Activated gamma-delta T cell treated with Interleukin-2 at 50 U/mL for 16 hours (primary cell): Measurements from ENCODE around the gene ERMAP.
"Not testable (repeated sequence)": the region's sequence is repeated elsewhere in the genome, so short reads cannot be mapped to it uniquely, and the experiment has no call there.

ENCODE experiments used
- DNase-seq: peaks from one replicate; pipeline ENCODE4 v3.0.0-alpha.2; 2020

Gene ERMAP

DNA sequence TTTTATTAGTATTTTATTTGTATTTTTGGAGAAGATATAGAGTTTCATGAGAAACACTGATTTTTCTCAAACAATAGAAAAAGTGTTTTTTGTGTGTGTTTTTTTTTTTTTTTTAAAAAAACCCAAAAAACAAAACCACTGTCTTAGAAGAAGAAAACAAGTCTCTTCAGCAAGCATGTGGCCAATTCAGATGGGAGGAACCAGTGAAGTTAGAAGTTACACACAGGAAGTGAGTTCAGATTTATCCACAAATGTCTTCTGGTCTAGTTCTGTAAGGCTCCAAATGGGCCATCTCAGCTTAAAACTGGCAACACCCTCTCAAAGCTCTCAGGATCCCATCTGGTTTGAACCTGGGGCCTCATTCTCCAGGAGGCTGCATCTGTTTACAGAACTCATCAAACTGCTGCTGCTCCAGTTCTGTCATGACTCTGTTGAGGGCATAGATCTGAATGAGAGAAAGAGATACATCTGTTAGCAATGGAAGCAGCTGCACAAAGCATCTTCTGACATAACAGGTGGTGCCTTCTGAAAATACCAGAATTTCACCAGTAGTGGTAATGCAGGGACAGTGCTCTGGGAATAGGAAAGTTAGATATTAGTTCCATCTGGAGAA lies 9.8 kb upstream of the ERMAP start:
- DNase-seq: no peak

DNA sequence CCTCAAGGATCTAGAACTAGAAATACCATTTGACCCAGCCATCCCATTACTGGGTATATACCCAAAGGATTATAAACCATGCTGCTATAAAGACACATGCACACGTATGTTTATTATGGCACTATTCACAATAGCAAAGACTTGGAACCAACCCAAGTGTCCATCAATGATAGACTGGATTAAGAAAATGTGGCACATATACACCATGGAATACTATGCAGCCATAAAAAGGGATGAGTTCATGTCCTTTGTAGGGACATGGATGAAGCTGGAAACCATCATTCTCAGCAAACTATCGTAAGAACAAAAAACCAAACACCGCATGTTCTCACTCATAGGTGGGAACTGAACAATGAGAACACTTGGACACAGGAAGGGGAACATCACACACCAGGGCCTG lies 2.1 kb upstream of the ERMAP start:
- not testable (repeated sequence) for DNase-seq

DNA sequence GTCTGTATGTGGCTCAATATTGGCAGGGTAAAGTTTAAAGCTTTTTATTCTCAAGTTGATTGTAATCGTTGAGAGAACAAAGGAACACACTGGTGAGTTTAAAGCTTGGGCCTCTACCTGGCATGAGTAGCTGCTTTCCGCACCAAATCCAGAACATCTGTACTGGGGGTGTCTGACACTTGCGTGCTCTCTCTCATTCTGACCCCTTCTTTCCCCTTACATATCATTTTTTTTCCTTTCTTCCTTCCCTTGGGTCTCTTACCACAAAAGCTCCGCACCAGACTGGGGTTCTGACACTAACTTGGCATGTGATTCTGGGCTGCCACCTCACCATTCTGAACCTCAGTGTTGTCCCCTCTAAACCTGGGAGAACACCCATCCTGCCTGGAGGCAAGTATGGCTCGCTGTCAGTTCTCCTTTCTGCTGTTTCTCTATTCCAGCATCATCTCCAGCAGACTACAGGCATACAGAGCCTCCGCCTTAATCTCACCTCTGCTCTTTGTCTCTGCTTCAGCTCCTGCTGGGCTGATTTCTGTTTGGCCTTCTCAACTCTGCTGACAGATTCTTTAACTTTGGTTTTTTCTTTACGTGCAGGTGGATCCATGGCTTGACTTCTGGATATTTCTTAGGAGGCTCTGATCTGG lies 859 bp upstream of the ERMAP start:
- no peak for DNase-seq

- no peak for DNase-seq
Measured at GRCh38 chr1:42817440-42817767, 482 bp downstream of the ERMAP start.

DNA sequence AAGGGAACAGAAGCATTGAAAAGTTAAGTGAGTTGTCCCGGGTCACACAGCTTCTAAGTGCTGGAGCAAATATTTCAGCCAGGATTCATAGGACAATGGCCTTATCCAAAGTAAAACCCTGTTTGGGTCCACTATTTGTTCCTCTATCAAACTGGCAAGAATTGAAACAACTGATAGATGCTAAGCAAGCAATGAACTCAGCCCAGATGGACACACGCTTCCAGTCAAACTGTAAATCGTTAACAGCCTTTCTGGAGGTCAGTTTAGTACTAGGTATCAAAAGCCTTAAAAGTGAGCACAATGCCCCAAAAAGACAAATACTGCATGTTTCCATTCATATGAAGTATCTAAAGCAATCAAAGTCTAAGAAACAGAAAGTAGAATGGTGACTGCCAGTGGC lies 1.1 kb downstream of the ERMAP start:
- no peak for DNase-seq

DNA sequence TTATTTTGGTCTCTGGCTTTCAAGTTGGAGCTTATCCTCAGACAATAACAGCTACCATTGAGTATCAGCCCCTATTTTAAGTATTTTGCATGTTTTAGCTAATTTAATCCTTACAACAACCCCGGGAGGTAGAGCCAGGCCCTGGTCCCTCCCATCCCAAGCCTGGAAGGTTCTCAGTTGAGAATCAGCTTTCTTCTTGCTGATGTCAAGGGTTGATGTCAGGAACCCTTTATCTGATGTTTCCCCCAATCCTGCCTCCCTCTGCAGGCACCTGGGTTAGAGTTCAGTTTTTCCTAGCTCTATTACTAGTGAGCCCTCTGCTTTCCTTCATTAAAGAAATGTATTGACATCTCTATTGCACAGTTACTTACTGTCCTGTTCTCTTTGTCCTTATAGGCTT lies 3.9 kb downstream of the ERMAP start:
- DNase-seq: no peak

- no peak for DNase-seq
Measured at GRCh38 chr1:42821690-42822089, 4.8 kb downstream of the ERMAP start.

- no peak for DNase-seq
Measured at GRCh38 chr1:42822800-42823392, 6.0 kb downstream of the ERMAP start.

DNA sequence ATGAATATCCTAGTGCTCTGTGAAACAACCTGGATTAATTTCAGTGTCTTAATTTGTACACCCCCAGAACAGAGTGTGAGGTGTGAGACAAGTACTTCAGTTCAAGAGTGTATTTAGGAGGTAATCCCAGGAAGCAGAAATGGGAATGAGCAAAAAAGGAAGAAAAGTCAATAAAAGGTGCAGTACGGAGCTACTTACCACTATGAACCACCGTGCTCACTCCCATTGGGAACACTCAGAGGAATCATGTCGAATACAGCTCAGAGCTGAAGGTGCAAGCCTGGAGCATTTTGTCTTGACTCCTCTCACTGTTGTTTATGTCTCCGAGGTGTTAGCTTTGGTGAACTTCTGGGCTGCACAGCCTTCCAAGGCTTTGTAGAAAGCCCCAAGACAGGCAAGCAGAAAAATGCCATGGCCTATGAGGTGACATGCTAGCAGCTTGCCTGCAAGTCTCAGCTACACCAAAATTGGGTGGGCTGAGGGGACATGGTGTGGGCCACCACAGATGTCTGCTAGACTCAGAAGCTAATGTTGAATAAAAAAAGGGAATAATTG lies 7.6 kb downstream of the ERMAP start:
- no peak for DNase-seq

- DNase-seq: no peak
Measured at GRCh38 chr1:42825036-42825851, 8.3 kb downstream of the ERMAP start.

DNA sequence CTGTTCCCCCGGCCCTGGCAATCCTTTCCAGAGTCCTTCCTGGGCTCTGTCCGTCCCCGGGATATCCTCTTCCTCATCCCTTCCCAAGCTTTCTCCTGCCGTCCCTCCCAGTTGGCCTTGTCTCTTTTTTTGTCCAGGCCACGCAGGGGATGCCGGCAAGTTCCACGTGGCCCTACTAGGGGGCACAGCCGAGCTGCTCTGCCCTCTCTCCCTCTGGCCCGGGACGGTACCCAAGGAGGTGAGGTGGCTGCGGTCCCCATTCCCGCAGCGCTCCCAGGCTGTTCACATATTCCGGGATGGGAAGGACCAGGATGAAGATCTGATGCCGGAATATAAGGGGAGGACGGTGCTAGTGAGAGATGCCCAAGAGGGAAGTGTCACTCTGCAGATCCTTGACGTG lies 13.7 kb downstream of the ERMAP start:
- DNase-seq: no peak

DNA sequence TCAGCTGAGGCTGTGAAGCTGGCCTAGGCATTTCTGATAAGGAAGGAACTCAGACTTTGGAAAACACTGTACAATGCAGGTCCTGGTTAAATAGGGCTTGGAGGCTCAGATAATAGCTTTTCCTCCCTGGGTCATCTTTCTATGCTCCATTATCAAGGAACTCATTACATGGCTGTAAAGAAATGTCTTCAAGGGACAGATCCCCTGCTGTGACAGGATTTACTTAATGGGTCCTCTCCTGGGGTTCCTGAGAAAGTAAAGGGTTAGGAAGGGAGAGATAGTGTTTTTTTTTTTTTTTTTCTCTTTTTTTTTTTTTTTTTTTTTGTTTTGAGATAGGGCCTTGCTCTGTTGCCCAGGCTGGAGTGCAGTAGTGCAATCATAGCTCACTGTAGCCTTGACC lies 14.4 kb downstream of the ERMAP start:
- DNase-seq: no peak

DNA sequence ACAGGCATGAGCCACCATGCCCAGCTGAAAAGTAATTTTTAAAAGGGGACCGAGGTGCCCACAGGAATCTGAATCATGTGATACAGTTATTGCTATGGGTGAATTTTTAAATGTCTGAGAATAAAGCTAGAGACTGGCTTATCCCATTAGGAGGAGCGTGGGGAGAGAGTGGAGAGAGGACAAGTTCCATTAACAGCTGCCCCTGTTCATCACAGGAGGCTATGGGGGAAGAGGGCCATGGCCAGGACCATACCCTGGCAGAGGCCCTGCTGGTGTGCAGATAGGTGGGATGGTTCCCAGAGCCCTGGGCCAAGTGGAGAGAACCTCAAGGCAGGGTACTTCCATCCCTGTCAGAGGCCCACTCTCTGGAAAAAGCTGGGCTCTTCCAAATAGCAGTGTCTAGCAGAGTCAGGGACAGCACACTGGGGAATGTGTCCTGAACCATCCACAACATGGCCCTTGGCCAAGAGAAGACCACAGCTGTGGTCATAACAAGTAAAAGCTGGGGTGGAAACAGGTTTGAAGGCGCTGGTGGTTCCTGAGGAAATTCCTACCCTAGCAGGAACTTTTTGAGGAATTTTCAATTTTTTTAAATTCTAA lies 15.8 kb downstream of the ERMAP start:
- DNase-seq: no peak

DNA sequence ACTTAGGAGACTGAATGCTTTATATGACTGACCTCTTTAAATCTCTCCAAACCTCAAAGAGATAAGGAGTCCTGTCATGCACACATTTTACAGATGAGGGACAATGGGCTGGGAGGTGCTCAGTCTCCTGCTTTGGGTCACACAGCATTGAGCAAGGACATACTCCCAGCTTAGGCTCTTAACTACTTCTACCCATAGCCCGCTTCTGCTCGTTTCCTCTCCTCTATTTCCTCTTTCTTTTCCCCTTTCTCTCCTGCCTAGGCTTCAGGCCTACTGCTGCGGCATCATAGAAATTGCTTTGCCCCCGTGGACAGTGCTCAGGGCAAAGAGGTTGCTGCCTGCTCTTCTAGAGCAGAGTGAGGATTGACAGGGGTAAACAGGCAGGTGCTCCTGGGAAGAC lies 17.1 kb downstream of the ERMAP start:
- no peak for DNase-seq

DNA sequence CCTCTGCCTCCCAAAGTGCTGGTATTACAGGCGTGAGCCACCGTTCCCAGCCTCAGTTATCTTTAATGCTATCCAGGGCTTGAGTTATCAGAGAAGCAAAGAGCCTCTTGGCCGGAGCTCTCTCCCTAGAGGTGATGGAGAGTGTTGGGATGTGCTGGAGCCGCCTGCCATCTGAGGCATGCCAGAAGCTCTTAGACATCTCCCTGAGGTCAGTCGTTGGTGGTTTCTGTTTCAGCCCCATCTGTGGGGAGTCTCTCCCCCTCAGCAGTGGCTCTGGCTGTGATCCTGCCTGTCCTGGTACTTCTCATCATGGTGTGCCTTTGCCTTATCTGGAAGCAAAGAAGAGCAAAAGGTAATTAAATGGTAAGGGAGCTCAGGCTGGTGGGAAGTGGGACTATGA lies 17.9 kb downstream of the ERMAP start:
- DNase-seq: no peak

DNA sequence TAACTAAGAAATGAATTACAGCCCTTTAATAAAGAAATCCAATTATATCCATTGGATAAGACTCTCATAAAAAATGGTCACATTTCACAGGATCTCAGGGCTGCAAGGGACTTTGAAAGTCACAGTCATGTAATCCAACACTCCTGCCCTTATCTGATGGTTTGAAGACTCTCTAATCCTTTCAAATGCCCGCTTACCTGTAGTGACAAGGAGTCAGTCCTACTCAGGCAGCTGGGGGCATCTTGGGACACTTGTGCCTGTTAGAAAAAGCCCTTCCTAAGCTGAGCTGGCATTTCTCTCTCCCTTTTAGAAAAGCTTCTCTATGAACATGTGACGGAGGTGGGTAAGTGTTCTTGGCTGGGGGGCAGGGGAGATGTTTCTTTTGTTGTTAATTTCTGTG lies 18.5 kb downstream of the ERMAP start:
- DNase-seq: no peak

DNA sequence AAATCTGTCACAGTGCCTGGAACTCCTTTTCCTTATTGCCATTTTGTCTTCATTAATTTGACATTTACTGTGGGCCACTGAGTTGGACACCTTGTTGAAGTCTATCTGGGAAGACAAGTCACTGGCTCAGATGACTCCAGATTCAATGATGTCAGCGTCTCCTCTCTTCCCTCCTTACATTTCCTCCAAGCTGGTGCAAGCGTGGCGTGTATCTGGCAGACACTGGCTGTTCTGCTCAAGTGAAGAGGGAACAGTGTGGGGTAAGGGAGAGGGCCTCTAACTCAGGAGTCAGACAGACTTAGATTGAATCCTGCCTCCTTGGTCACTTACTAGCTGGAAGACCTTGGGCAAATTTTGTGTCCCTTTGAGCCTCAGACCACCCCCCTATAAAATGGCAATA lies 20.8 kb downstream of the ERMAP start:
- DNase-seq: no peak

GRCh38 chr1:42838482-42839190 lies 21.7 kb downstream of the ERMAP start:
- DNase-seq: no peak

GRCh38 chr1:42841010-42841409 lies 24.1 kb downstream of the ERMAP start:
- no peak for DNase-seq

DNA sequence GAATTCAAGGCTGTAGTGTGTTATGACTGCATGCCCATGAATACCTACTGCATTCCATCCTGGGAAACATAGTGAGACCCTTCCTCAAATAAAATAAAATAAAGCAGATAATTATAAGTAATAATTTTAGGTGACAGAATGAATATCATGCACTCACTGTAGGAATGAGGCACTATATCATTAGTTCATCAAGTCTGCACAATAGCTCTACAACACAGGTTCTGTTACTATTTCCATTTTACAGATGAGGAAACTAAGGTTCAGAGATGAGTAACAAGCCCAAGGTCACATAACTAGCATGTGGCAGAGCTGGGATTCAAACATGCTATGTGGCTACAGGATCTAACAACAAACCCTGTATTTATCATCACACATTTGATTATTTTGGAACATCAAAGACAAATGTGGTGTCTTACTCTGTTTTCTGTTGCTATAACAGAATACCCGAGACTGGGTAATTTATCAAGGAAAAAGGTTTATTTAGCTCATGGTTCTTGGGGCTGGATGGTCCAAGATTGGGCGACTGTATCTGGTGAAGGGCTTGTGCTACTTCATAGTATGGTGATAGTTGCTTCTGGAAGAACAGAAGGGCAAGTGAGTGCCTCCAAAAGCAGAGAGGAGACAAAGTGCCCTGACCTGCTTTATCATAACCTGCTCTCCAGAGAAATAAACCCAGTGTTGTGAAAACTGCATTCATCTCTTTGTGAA lies 24.7 kb downstream of the ERMAP start:
- no peak for DNase-seq

DNA sequence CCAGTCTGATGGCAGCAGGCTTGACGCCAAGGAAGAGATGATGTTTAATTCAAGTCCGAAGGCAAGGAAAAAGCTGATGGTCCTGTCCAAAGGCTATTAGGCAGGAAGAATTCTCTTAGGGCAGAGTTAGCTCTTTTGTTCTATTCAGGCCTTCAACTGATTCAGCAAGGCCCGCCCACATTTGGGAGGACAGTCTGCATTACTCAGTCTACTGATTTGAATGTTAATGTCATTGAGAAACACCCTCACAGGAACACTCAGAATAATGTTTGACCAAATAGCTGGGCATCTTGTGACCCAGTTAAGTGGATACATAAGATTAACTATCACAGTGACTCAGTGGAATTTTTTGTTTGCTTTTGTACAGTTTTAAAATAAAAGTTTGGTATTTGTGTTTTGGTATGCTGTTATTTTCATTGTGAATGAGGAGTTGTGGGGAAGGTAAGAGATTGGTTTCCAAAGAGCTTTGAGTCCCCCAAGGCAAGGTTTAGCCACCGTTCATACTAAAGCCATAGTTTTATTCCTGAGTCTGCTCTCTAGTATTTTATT lies 27.7 kb downstream of the ERMAP start:
- DNase-seq: no peak

DNA sequence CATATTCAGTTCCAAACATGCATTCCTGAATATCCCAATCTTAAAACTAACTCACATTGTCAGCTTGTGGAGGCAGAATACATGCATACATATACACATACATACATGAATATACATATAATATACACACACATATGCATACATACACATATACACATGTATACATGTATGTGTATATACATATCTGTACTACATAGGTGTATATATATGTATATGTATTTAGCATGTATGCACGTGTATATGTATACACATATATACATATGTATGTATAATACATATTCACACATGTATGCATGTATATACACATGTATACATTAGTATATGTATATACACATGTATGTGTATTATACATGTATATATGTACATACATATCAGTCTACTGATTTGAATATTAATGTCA lies 28.3 kb downstream of the ERMAP start:
- DNase-seq: no peak
